Stimulated activated CD8-positive, alpha-beta memory T cell treated with anti-CD3 and anti-CD28 coated beads, Interleukin-7, amount 100 ng/mL, for 48 hours (primary cell): ENCODE data around the gene ANAPC16.
"Not testable (repeated sequence)": the region's sequence is repeated elsewhere in the genome, so short reads cannot be mapped to it uniquely, and the experiment has no call there.

Source experiments
- DNase-seq, 2 donors: peaks; one replicate each; pipeline ENCODE4 v3.0.0-alpha.2; 2020; ENCODE audit warnings: low read depth in 1 of 2; ENCODE audit errors: extremely low read depth in 1 of 2

ANAPC16 gene

GRCh38 chr10:72277340-72277995 is 61.7 kb downstream of the ANAPC16 start:
- no peak for DNase-seq

GRCh38 chr10:72277996-72278667 is 62.3 kb downstream of the ANAPC16 start:
- DNase-seq: no peak

GRCh38 chr10:72278668-72279393 is 63.0 kb downstream of the ANAPC16 start:
- no peak for DNase-seq

- not testable (repeated sequence) for DNase-seq
Measured at GRCh38 chr10:72279587-72279986, 63.8 kb downstream of the ANAPC16 start.

- DNase-seq: no peak
Measured at GRCh38 chr10:72283131-72283530, 67.3 kb downstream of the ANAPC16 start.
